Umbilical cord (tissue), 2 donors: ENCODE results near the gene PARD3. TPM values are rescaled to one million over a fixed set of nuclear protein-coding genes. Genes with fewer than 3 reads are reported as not detected.
"Not testable (repeated sequence)": the region's sequence is repeated elsewhere in the genome, so short reads cannot be mapped to it uniquely, and the experiment has no call there.

Experiments used
- DNase-seq: peaks from one replicate; pipeline ENCODE4 v3.0.0-alpha.2; 2015; ENCODE audit warnings: low spot score
- total RNA-seq: library from RNA; depleted of rRNA; stranded (reverse); fragments of >200 nt; gene quantifications from one replicate; pipeline ENCODE4 v1.2.3, GENCODE V29; 2014; ENCODE audit warnings: low replicate concordance; ENCODE audit not compliant: insufficient read depth

Gene PARD3
- total RNA-seq, 1 donor from 2014 or later, result 27.0 TPM

DNA sequence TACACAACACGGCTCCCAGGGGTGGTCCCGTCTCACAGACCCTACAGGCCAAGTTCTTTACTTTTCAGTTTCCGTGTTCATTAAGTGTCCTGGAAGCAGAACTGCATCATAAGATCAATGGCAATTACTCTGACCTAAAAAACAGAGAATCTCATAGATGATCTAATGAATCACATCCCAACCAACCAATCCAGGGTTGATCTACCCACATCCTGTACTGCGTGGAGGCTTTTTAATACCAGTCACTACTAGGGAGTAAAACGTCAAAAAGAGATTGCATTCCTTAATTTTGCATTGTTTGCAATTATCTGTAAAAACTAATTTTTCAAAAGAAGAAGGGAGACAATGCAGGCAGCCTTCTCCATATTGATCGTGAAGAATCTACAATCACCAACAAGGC lies 72.6 kb downstream of the PARD3 start:
- no peak for DNase-seq

DNA sequence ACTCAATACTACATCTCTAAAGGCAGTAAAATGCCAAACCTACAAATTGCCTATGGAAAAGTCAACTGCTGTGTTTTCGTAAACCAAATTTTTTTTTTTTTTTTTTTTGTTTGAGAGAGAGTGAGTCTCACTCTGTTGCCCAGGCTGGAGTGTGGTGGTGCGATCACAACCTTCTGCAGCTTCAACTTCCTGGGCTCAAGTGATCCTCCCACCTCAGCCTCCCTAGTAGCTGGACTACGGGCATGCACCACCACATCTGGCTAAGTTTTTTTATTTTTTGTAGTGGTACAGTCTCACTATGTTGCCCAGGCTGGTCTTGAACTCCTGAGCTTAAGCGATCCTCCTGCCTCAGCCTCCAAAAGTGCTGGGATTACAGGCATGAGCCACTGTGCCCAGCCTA lies 74.0 kb downstream of the PARD3 start:
- not testable (repeated sequence) for DNase-seq

DNA sequence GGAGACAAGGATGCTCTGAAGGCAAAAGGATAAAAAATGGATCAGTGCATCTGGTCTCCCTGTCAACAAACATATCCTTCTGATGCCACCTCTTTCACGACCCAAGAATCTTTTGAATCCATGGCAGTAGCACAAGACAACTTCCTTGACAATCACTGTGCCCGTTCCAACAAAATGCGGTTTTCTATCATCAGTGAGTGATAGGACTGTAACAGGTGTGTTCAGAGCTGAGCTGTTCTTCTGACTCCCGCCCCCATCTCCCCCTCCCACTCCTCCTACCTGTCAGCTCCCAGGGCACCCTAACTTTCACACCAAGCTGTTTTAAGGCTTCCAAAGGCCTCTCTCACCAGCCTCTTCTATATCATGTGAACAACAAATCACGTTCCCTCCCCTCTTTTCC lies 74.8 kb downstream of the PARD3 start:
- no peak for DNase-seq

DNA sequence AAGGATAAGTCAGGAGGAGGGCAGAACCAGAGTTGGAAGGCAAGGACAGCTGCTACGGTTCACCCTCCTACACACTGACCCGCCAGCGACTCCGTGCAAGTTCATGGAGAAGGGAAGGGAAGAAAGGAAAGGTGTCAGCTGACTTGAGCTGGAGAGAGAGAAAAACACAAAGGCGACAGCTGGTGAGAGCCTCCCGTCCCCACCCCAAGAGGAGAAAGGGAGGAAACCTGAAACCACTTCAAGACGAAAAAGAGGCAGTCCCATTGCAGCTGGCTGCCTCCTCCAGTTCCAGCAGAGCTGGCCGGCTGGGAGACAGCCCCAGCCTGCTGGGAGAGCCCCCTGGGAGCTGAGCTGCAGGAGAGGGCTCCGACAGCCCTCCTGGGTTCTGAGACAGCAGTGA lies 75.2 kb downstream of the PARD3 start:
- DNase-seq, result peak; percentile 86

DNA sequence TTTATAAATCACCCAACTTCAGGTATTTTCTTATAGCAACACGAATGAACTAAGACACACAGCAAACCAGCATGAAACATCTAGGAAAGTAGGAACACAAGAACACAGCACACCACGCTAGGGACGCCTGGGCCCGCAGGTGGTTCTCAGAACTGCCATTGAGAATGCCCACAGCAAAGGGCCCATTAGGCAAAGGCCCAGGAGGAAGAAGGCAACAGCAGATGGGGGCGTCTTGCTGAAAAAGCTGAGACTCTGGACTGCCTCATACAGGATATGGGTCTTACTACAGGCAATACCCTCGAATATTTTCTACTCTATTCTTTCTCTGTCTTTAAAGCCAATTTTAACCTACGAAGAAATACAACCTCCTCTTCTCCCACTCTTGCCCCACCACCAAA lies 77.3 kb downstream of the PARD3 start:
- DNase-seq, result no peak

DNA sequence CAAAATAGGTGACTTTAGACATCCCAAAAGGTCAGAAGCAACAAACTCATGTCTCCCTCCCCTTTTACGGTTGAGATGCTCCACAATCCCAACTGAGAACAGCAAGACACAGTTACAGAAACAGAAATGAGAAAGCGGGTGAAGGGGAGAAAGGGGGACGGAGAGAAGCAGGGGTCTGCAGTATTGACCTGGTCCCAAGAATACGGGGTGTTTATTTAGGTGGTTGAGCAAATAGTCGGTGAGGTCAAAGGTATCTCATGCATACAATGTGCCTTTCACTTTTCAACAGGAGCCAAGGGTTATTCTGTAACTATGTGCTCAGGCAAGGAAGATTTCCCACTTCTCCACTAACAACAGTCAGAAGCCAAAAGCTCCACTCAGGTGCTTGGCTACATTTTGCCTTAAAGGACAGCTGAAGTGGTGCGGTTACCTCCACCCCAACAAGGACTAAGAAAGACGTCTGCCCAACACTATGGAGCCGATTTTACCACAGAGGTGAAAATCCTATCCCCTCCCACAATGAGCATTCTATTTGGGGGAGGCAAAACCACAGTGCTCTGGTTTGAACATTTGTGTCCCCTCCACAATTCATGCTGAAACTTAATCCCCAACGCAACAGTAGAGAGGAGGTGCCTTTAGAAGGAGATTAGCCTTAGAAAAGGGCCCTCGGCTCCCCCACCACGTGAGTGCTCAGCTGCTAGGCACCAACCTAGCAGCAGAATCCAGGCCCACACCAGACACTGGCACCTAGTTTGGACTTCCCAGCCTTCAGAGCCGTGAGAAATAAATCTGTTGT lies 77.9 kb downstream of the PARD3 start:
- no peak for DNase-seq

DNA sequence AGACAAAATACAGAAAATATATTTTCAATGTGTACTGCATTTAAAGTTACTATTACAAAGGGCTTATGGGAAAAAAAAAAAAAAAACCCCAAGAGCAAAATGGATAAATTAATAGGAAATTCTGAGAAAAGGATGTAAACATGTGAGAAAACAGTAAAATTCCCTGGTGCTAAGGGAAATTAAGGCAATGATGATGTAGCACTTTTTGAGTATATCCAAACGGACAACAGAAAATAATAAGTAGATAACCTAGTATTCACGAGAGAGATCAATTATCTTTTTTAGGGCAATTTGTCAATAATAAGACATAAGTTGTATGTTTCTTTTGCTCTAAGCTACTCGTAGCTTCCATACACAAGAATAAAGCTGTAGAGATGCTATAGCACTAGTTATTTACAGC lies 80.2 kb downstream of the PARD3 start:
- DNase-seq, result no peak

DNA sequence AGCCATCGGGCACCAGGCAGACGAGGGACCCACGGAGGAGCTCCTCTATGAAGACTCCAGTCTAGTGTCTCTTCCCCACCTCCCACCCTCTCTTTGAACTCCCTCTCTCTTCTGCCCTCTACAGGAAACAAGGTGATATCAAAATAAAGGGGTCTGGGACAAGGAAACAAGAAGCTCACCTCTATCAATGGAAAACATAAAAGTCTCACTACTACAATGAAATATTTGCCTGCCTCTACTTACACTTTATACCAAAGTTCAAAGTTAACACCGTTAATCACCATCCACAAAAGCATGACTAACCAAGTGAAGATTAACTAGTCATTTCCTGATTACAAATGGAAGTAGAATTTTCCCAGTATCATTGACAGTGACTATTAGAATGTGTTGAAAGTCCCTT lies 82.2 kb downstream of the PARD3 start:
- DNase-seq, result no peak

DNA sequence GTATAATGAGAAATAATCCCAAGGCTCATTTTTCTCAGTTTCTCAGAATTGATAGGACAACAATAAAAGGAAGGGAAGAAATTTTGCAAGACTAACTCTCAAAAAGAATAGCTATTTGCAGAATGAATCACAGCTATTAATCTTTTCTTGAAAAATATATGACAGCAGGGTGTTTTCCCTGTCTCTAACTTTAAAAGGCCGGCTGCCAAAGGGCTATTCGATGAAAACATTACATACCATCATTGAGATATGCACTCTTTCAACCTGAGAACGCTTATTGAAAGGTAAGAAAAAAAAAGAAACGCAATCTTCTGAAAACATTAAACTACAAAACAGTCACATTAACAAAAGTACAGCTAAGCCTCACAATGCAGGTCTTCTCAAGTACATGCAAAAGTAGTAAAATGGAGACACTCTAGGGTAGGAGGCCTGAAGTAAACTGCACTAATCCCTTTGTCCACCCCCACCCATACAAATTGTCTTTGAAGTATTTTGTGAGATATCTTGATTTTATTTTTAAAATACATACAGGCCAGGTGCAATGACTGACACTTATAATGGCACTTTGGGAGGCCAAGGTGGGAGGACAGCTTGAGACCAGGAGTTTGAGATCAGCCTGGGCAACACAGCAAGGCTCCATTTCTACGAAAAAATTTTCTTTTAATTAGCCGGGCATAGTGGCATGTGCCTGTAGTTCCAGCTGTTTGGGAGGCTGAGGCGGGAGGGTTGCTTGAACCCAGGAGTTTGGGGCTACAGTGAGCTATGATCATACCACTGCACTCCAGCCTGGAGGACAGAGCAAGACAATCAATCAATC lies 83.0 kb downstream of the PARD3 start:
- peak; percentile 65 for DNase-seq

DNA sequence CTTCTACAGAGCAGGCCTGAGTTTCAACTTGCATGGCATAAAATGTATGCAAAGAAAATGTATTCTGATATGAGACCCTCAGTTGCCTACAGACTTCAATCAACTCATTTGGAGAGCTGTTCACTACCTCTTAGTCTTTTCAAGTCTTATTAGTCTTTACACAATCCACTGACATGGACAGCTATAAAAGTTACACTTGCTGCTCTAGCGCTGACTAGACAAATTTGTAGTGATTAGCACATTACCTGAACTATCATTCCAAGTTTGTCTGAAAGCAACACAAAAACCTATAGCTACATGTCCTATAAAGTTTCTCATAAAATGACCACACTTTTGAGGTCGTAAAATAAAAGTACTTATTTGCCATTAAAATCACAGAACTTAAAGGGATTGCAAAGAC lies 83.9 kb downstream of the PARD3 start:
- DNase-seq, result no peak

DNA sequence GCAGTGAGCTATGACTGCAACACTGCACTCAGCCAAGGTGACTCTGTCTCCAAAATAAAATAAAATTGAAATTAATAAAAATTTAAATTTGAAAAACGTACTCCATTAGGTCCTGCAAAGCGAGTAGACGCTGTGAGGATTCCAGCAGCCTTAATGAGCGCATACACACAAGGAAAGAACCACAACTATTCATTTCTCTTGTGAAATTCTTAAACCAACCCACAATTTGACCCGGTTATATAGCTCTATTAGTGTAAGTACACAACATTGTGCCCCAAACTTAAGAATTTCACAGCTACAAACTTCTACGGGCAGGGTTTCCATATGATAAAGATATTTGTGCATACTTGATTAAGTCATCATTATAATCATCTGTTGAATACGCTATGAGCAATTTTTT lies 84.4 kb downstream of the PARD3 start:
- no peak for DNase-seq

DNA sequence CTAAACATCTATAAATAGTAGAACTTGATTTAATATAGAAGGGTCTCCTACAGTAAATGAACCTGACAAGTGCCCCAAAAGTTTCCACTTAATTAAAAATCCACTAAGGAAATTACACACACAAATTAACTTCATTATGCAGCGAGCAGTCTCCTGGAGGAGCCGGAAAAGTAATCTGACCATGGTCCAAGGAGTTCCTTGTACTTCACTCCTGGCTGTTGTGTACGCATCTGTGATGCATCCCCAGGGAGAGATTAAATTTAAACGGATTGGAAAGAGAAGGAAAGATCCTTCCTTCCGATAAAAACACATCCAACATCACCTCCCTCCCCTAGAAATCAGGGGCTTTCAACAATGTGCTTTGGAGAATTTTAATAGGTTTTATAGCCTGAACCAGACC lies 85.5 kb downstream of the PARD3 start:
- no peak for DNase-seq

DNA sequence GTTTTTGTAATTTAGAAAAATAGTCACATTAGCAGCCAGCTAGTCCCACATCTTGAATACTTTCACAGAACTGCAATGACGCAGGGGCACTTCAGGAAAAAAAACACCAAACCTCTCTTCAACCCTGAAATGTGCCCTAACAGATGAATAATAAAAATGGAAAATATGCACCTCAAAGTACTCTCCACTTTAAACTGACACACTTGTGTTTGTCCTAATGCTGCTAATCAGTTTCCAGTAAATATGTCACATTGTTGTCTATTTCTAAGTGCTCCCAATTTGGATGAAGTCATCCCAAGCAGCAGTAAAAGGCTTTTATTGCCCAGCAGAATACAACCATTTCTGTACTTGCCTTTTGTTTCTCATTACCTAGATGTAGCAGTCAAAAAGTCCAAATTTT lies 86.7 kb downstream of the PARD3 start:
- DNase-seq, result no peak

DNA sequence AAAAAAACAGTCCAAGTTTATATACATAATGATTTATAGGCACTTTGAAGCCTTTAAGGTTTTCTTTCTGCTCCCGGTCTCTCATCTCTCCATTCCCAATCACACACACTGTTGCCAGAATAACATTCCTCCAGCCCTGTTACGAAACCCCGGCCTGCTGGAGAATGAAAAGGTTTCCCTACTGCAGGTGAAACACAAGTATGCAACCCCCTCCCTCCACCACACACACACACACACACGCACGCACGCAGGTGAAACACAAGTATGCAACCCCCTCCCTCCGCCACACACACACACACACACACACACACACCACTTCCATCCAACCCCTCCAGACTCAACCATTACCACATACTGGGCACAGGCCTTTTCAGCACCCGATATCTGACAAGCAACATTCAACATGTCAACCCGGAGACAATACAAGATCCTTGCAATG lies 87.5 kb downstream of the PARD3 start:
- no peak for DNase-seq

DNA sequence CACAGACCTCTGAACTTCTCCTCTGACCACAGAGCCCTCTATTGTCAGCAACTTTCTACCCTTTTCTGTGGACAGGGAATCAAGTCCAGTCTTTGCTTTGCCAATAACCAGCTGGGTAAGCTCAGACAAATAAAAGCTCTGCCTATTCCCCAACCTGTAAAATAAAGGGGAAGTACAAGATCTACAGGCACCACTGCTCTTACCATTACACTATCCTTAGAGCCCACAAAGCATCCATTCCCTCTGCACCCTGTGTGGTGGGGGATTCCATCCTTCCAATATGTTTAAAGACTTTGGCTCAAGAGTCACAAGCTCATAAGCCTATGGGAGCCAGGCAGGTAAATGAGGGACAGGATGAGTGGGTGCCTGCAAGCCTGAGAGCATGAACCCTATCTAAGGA lies 88.2 kb downstream of the PARD3 start:
- DNase-seq, result no peak

DNA sequence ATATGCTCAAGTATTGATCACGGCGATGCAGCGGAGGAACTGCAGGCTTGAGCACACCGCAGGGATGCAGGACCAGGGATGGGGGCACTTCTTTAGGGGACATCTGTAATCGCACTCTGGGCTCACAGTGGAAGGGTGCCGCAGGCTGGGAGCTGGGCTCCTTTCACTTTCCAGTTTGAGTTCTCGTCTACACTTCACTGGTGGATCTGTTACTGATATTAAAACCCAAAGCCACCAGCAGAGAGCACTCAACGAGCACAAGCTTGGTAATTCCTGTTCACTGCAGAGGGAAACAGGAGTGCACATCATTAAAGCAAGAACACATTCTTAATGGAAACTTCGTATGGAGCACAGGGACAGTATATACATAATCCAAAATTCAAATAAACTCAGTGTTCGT lies 91.3 kb downstream of the PARD3 start:
- peak; percentile 71 for DNase-seq

DNA sequence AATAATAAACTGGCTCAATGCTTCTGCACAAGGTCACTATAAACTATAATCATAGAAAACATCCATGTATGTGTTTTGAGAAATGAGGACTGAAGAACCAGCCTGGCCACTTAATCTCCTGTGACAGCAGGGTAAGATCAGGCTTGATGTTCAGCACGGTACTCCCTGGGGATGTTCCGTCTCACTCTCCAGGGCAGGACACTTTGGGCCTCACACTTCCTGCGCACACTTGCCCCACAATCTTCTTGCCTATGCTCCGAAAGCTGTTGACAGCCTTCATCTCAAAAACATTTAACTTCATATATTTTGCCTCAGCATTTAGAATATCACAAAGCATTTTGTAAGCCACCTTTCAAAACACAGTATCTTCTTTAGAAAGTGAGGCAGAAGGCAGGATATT lies 92.7 kb downstream of the PARD3 start:
- peak; percentile 43 for DNase-seq

DNA sequence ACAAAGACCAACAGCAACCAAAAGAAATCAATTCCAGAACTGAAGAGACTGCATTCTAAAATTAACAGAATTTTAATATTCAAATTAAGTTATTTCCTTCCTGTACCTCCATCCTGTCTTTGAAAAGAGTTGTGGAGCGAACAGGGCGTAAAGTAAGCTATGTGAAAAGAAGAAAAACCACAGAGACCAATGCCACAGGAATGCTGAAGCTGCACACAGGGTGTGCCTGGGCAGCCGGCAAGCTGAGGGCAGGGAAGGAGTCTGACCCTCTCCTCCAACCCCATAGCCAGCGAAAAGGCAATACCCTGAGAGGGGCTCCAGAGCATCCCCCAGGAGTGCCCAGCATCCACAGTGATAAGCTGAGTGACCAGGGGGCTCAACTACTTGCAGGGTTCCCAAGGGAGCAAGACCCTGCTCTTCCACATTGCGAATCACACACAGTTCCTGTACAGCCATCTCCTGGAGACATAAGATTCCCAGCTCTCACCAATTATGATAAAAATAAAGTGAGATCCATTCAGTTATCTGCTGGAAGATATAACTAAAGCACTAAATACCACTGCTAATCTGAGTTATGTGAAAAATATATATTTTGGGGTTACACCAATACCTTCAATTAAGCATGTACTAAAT lies 93.8 kb downstream of the PARD3 start:
- DNase-seq, result peak; percentile 58

DNA sequence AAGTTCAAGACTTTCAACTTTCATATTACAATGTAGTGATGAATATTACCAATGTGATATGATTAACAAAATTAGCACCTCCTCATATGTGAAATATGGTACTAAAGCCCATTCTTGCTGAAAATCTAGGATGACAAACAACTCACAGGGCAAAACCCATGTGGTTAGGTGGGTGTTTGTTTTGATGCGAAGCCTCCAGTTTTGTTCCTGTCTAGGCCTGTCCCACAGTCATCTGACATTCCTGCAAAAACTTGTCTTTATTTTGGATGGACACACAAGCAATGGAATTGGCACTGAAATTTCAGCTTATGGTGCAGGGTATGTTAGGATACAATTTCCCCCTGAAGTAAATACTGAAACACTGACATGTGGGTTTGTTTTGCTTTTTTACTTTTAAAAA lies 95.3 kb downstream of the PARD3 start:
- DNase-seq, result no peak

DNA sequence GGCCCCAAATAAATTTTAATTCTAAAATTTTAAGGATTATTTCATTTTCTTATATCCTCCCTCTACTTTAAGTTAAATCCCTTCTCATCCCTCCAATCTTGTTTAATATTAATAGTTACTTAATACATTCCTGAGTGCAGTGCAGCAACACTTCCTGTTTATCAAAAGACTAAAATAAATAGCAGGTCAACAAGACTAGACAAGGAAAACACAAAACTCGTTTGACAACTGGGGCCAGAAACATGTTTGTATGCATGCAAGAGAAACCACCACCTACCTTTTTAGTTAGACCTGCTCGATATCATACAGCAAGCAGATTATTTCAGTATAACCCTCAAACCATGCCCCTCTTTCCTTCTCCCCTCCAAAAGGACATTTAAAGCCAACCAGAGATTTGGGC lies 95.8 kb downstream of the PARD3 start:
- DNase-seq, result peak; percentile 34

DNA sequence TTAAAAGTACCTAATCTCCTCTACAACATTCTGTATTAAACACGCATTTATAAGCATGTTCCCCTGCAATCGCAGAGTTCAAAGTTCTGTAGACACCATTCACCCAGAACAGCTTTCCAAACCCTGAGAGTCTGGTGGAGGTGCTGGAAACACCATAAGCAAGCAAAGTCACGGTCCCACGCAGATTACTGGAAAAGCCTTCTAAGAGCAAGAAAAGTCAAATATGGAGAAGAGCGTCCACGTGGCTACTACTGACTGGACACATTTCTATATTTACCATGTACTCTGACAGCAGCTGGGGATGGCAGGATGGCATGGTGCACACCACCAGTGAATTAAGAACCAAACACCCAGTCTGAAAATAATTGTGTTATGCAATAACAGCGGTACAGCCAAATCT lies 97.7 kb downstream of the PARD3 start:
- DNase-seq, result no peak

DNA sequence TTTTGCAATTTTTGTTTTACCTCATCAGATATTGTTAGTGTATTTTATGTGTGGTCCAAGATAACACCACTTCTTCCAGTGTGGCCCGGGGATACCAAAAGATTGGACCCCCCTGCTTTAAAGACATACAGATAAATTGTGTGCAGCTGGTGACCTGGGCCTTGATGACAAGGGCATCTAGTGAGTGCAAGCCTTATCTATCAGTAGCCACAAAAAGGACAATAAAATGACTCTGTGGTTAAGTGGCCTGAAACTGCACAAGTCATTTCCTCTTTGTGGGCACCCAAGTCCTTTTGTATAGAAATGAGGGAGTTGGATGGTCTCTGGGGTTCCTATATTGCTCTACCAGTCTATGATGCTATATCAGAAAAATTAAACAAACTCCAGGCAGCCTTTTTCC lies 98.1 kb downstream of the PARD3 start:
- no peak for DNase-seq

DNA sequence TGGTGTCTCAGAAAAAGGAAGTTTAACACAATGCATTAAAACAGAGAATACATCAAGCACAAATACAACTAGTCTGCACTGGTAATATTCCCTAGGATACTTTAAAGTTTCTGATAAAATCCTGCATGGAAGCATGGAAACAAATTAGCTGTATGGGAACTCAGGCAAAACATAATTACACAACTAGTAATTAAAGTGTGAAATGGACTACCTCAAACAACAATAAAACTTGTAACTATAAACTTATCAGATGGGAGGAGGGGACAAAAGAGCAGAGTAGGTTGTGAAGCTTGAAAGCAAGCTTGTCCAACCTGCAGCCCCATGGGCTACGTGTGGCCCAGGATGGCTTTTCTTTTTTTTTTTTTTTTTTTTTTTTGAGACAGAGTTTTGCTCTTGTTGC lies 98.9 kb downstream of the PARD3 start:
- peak; percentile 22 for DNase-seq
